ENCODE data around the gene SLC47A2.

SLC47A2 gene

GRCh38 chr17:19707728-19708221, 8.6 kb downstream of the SLC47A2 start:
- TF ChIP-seq REST (IDR thresholded peaks at IDR 0.05; ENCODE audit: insufficient replicate concordance, low read depth): no peak
- no peak for TF ChIP-seq POLR2AphosphoS5 (IDR thresholded peaks at IDR 0.05; ENCODE audit: low read depth)
- TF ChIP-seq SPI1 (IDR thresholded peaks at IDR 0.05; ENCODE audit: borderline replicate concordance, low read depth): no peak
- no peak for TF ChIP-seq GABPA (IDR thresholded peaks at IDR 0.05; ENCODE audit: low read depth)
- H3K27me3 ChIP-seq (ENCODE audit: insufficient read depth, poor library complexity, severe bottlenecking): no peaks in the 10 kb centered on the region

GRCh38 chr17:19706791-19707727, 9.3 kb downstream of the SLC47A2 start:
- no peak overlapping the region for H3K27ac ChIP-seq (replicated peaks)
- no peaks in the 10 kb centered on the region for H3K27me3 ChIP-seq (ENCODE audit: insufficient read depth, poor library complexity, severe bottlenecking)
- TF ChIP-seq GABPA (IDR thresholded peaks at IDR 0.05; ENCODE audit: low read depth) (no peak), POLR2AphosphoS5 (IDR thresholded peaks at IDR 0.05; ENCODE audit: low read depth) (no peak), SPI1 (IDR thresholded peaks at IDR 0.05; ENCODE audit: borderline replicate concordance, low read depth) (no peak), CTCF (IDR thresholded peaks at IDR 0.05; ENCODE audit: insufficient read depth, low read length) (no peak), REST (IDR thresholded peaks at IDR 0.05; ENCODE audit: insufficient replicate concordance, low read depth) (no peak)
- no peak overlapping the region for H3K4me3 ChIP-seq (replicated peaks; ENCODE audit: insufficient read depth, low read length)
- DNase-seq (ENCODE audit: low read depth in 1 of 2, low spot score in 1 of 2): no peak

More at GRCh38 chr17:19707728-19708221, 8.6 kb downstream of the SLC47A2 start:
- DNase-seq (ENCODE audit: low read depth in 1 of 2, low spot score in 1 of 2): no peak
- no peak overlapping the region for H3K4me3 ChIP-seq (replicated peaks; ENCODE audit: insufficient read depth, low read length)
- no peak overlapping the region for H3K27ac ChIP-seq (replicated peaks)

GRCh38 chr17:19705771-19706770, 10.3 kb downstream of the SLC47A2 start:
- no peak for DNase-seq (ENCODE audit: low read depth in 1 of 2, low spot score in 1 of 2)
- Histone ChIP-seq H3K27me3 (ENCODE audit: insufficient read depth, poor library complexity, severe bottlenecking) (no peaks in the 10 kb centered on the region), H3K4me3 (replicated peaks; ENCODE audit: insufficient read depth, low read length) (no peak overlapping the region), H3K27ac (replicated peaks) (no peak overlapping the region)
- no peak for TF ChIP-seq CTCF (IDR thresholded peaks at IDR 0.05; ENCODE audit: insufficient read depth, low read length)
- TF ChIP-seq GABPA (IDR thresholded peaks at IDR 0.05; ENCODE audit: low read depth): no peak
- no peak for TF ChIP-seq REST (IDR thresholded peaks at IDR 0.05; ENCODE audit: insufficient replicate concordance, low read depth)
- TF ChIP-seq SPI1 (IDR thresholded peaks at IDR 0.05; ENCODE audit: borderline replicate concordance, low read depth): no peak
